Measurements from ENCODE around the gene PSPC1. TPM values are rescaled to one million over a fixed set of nuclear protein-coding genes. Genes with fewer than 3 reads are reported as not detected.
"Not testable (repeated sequence)": the region's sequence is repeated elsewhere in the genome, so short reads cannot be mapped to it uniquely, and the experiment has no call there.

The PSPC1 gene
- polyA plus RNA-seq, 1 donor (not counting 4 experiments of a cell fraction or from before 2014, with no cell fraction given), result 38.0 TPM

DNA sequence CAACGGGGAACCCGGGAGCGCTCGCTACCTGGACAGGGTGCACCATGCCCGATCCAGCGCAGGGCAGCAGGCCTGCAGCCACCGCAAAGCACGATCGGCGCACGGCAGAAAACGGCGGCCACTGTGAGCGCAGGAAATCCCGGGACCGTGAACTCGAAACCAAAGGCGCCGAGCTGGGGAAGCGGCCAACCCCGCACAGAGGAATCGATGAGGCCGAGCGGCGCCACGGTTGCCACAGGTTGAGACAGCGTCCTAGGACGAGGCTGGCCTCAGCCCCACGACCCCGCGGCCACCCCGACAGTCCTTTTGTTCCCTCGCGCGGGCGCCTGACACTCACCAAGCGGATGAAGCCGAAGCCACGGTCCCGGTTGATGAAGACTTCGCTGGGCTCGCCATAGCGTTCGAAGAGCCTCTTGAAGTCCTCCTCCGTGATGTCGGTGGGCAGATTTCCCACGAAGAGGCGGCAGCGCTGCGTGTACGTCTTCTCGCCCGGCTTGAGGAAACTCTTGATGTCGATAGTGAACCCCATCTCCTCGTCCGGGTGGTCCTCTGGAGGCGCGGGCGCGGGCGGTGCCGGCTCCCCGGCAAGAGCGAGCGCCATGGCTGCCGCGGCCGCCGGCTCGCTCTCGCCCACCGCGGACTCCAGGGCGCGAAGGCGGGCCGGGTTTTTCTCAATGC, 557 bp downstream of the PSPC1 start:
- peak overlapping the region; percentile 83 for H3K9ac ChIP-seq (ENCODE audit: control insufficient read depth, extremely low read depth, insufficient read depth, low read length)
- H3K9me1 ChIP-seq (ENCODE audit: control insufficient read depth, extremely low read depth, insufficient read depth, low read length), result no peaks in the 10 kb centered on the region
- H3K4me2 ChIP-seq (ENCODE audit: control insufficient read depth, extremely low read depth, insufficient read depth, low read depth, low read length), result peak overlapping the region; percentile 77
- H3K4me3 ChIP-seq (ENCODE audit: control insufficient read depth in 2 of 3, extremely low read depth in 1 of 3, insufficient read depth in 2 of 3, low read depth in 1 of 3, low read length in 3 of 3), result peak overlapping the region; percentile 64 to 99 (median 90)
- no peaks in the 10 kb centered on the region for H3K9me3 ChIP-seq (ENCODE audit: control insufficient read depth, low read depth, low read length)
- FAIRE-seq (no peak), DNase-seq (ENCODE audit: low read depth, low spot score) (no peak)
- H3K4me1 ChIP-seq (ENCODE audit: control insufficient read depth, extremely low read depth, insufficient read depth, low read length), result peaks cover 3% of the 10 kb centered on the region
- H3K36me3 ChIP-seq (ENCODE audit: control insufficient read depth in 2 of 2, extremely low read depth in 1 of 2, insufficient read depth in 2 of 2, low read length in 2 of 2), result no peaks in the 10 kb centered on the region
- no peaks in the 10 kb centered on the region for H4K20me1 ChIP-seq (ENCODE audit: control insufficient read depth, extremely low read depth, insufficient read depth, low read length)
- H3K27ac ChIP-seq (ENCODE audit: control insufficient read depth, insufficient read depth, low read length), result peak overlapping the region; percentile 77
- no peak for TF ChIP-seq EZH2 (IDR thresholded peaks at IDR 0.05; ENCODE audit: low read length)
- TF ChIP-seq, protein P1, sequence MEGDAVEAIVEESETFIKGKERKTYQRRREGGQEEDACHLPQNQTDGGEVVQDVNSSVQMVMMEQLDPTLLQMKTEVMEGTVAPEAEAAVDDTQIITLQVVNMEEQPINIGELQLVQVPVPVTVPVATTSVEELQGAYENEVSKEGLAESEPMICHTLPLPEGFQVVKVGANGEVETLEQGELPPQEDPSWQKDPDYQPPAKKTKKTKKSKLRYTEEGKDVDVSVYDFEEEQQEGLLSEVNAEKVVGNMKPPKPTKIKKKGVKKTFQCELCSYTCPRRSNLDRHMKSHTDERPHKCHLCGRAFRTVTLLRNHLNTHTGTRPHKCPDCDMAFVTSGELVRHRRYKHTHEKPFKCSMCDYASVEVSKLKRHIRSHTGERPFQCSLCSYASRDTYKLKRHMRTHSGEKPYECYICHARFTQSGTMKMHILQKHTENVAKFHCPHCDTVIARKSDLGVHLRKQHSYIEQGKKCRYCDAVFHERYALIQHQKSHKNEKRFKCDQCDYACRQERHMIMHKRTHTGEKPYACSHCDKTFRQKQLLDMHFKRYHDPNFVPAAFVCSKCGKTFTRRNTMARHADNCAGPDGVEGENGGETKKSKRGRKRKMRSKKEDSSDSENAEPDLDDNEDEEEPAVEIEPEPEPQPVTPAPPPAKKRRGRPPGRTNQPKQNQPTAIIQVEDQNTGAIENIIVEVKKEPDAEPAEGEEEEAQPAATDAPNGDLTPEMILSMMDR (optimal IDR thresholded peaks at IDR 0.05 in 1 of 3, IDR thresholded peaks at IDR 0.05 in 1 of 3, conservative IDR thresholded peaks at IDR 0.05 in 1 of 3; ENCODE audit: extremely low read depth in 1 of 3, insufficient read depth in 2 of 3, low read length in 3 of 3), result no peak
- H3K79me2 ChIP-seq (ENCODE audit: control insufficient read depth, insufficient read depth, low read length), result peaks cover 28% of the 10 kb centered on the region
- no peaks in the 10 kb centered on the region for H3K27me3 ChIP-seq (ENCODE audit: control insufficient read depth, extremely low read depth, insufficient read depth, low read length)
- H2AFZ ChIP-seq (ENCODE audit: control insufficient read depth, low read length), result peak overlapping the region; percentile 88
- dilution Hi-C loops (cut with MboI; ENCODE audit: extremely low pct_ligation_motif_present, low sequenced_read_pairs), result no loop called here

GRCh38 chr13:19781526-19781925, 1.2 kb downstream of the PSPC1 start:
- no peaks in the 10 kb centered on the region for H3K36me3 ChIP-seq (ENCODE audit: control insufficient read depth in 2 of 2, extremely low read depth in 1 of 2, insufficient read depth in 2 of 2, low read length in 2 of 2)
- no peaks in the 10 kb centered on the region for H3K27me3 ChIP-seq (ENCODE audit: control insufficient read depth, extremely low read depth, insufficient read depth, low read length)
- H3K9ac ChIP-seq (ENCODE audit: control insufficient read depth, extremely low read depth, insufficient read depth, low read length), result peak overlapping the region; percentile 83
- H3K4me2 ChIP-seq (ENCODE audit: control insufficient read depth, extremely low read depth, insufficient read depth, low read depth, low read length), result peak overlapping the region; percentile 77
- peak overlapping the region; percentile 64 to 99 (median 90) for H3K4me3 ChIP-seq (ENCODE audit: control insufficient read depth in 2 of 3, extremely low read depth in 1 of 3, insufficient read depth in 2 of 3, low read depth in 1 of 3, low read length in 3 of 3)
- H2AFZ ChIP-seq (ENCODE audit: control insufficient read depth, low read length), result peak overlapping the region; percentile 88
- TF ChIP-seq EZH2 (IDR thresholded peaks at IDR 0.05; ENCODE audit: low read length), result no peak
- TF ChIP-seq, protein P1 (optimal IDR thresholded peaks at IDR 0.05 in 1 of 3, IDR thresholded peaks at IDR 0.05 in 1 of 3, conservative IDR thresholded peaks at IDR 0.05 in 1 of 3; ENCODE audit: extremely low read depth in 1 of 3, insufficient read depth in 2 of 3, low read length in 3 of 3), result no peak
- no peaks in the 10 kb centered on the region for H3K9me3 ChIP-seq (ENCODE audit: control insufficient read depth, low read depth, low read length)
- dilution Hi-C loops (cut with MboI; ENCODE audit: extremely low pct_ligation_motif_present, low sequenced_read_pairs), result no loop called here
- peaks cover 35% of the 10 kb centered on the region for H3K79me2 ChIP-seq (ENCODE audit: control insufficient read depth, insufficient read depth, low read length)
- H3K27ac ChIP-seq (ENCODE audit: control insufficient read depth, insufficient read depth, low read length), result peak overlapping the region; percentile 77
- H3K4me1 ChIP-seq (ENCODE audit: control insufficient read depth, extremely low read depth, insufficient read depth, low read length), result peaks cover 3% of the 10 kb centered on the region
- H3K9me1 ChIP-seq (ENCODE audit: control insufficient read depth, extremely low read depth, insufficient read depth, low read length), result no peaks in the 10 kb centered on the region
- FAIRE-seq (no peak), DNase-seq (ENCODE audit: low read depth, low spot score) (no peak)
- no peaks in the 10 kb centered on the region for H4K20me1 ChIP-seq (ENCODE audit: control insufficient read depth, extremely low read depth, insufficient read depth, low read length)

- H2AFZ ChIP-seq (ENCODE audit: control insufficient read depth, low read length); H3K9me3 ChIP-seq (ENCODE audit: control insufficient read depth, low read depth, low read length); H3K27me3 ChIP-seq (ENCODE audit: control insufficient read depth, extremely low read depth, insufficient read depth, low read length); FAIRE-seq; H3K9ac ChIP-seq (ENCODE audit: control insufficient read depth, extremely low read depth, insufficient read depth, low read length); DNase-seq (ENCODE audit: low read depth, low spot score); H3K27ac ChIP-seq (ENCODE audit: control insufficient read depth, insufficient read depth, low read length); dilution Hi-C loops (cut with MboI; ENCODE audit: extremely low pct_ligation_motif_present, low sequenced_read_pairs); H3K9me1 ChIP-seq (ENCODE audit: control insufficient read depth, extremely low read depth, insufficient read depth, low read length); H4K20me1 ChIP-seq (ENCODE audit: control insufficient read depth, extremely low read depth, insufficient read depth, low read length); H3K4me1 ChIP-seq (ENCODE audit: control insufficient read depth, extremely low read depth, insufficient read depth, low read length); H3K36me3 ChIP-seq (ENCODE audit: control insufficient read depth in 2 of 2, extremely low read depth in 1 of 2, insufficient read depth in 2 of 2, low read length in 2 of 2): not testable (repeated sequence)
- peaks cover 41% of the 10 kb centered on the region for H3K79me2 ChIP-seq (ENCODE audit: control insufficient read depth, insufficient read depth, low read length)
- peak overlapping the region; percentile 64 to 99 (median 90) for H3K4me3 ChIP-seq (ENCODE audit: control insufficient read depth in 2 of 3, extremely low read depth in 1 of 3, insufficient read depth in 2 of 3, low read depth in 1 of 3, low read length in 3 of 3)
- peak overlapping the region; percentile 77 for H3K4me2 ChIP-seq (ENCODE audit: control insufficient read depth, extremely low read depth, insufficient read depth, low read depth, low read length)
Observed at GRCh38 chr13:19780753-19781418, 1.9 kb downstream of the PSPC1 start.

All from keratinocyte (primary cell).